ENCODE measurements around the gene CTNND2.

CTNND2 gene

GRCh38 chr5:10933121-10933520, 971.1 kb downstream of the CTNND2 start:
- DNase-seq, result no peak
- H3K4me3 ChIP-seq (ENCODE audit: low read length), result no peak overlapping the region
- no peaks in the 10 kb centered on the region for H4K20me1 ChIP-seq (ENCODE audit: insufficient read depth, low read length)
- no peak overlapping the region for H3K27ac ChIP-seq (ENCODE audit: low read length)
- no peaks in the 10 kb centered on the region for H3K36me3 ChIP-seq (replicated peaks; ENCODE audit: insufficient read depth, low read length)
- H3K79me2 ChIP-seq (ENCODE audit: low read length), result no peaks in the 10 kb centered on the region
- TF ChIP-seq EZH2 (optimal IDR thresholded peaks at IDR 0.05; ENCODE audit: low read depth, low read length) (no peak), EZH2phosphoT487 (IDR thresholded peaks at IDR 0.05; ENCODE audit: low read length) (no peak), CTCF (IDR thresholded peaks at IDR 0.05; ENCODE audit: low read length) (no peak)
- no peaks in the 10 kb centered on the region for H3F3A ChIP-seq (ENCODE audit: insufficient read depth, low read length)
- no peak overlapping the region for H3K9ac ChIP-seq (ENCODE audit: low read length)
- H3K27me3 ChIP-seq (replicated peaks; ENCODE audit: insufficient read depth, low read length), result no peaks in the 10 kb centered on the region
- H2AFZ ChIP-seq (ENCODE audit: low read length), result no peak overlapping the region
- H3K9me2 ChIP-seq (replicated peaks; ENCODE audit: insufficient read depth, low read length), result no peaks in the 10 kb centered on the region
- no peaks in the 10 kb centered on the region for H3K4me1 ChIP-seq (ENCODE audit: low read length)
- no peak overlapping the region for H3K4me2 ChIP-seq (ENCODE audit: low read depth, low read length)
- no peaks in the 10 kb centered on the region for H3K9me3 ChIP-seq (replicated peaks; ENCODE audit: insufficient read depth, low read length)

- H3K79me2 ChIP-seq (ENCODE audit: low read length), result no peaks in the 10 kb centered on the region
- no peaks in the 10 kb centered on the region for H3K36me3 ChIP-seq (replicated peaks; ENCODE audit: insufficient read depth, low read length)
- H3K9me3 ChIP-seq (replicated peaks; ENCODE audit: insufficient read depth, low read length), result no peaks in the 10 kb centered on the region
- no peaks in the 10 kb centered on the region for H4K20me1 ChIP-seq (ENCODE audit: insufficient read depth, low read length)
- no peaks in the 10 kb centered on the region for H3K27me3 ChIP-seq (replicated peaks; ENCODE audit: insufficient read depth, low read length)
- no peak for TF ChIP-seq CTCF (IDR thresholded peaks at IDR 0.05; ENCODE audit: low read length)
- TF ChIP-seq EZH2 (optimal IDR thresholded peaks at IDR 0.05; ENCODE audit: low read depth, low read length), result no peak
- TF ChIP-seq EZH2phosphoT487 (IDR thresholded peaks at IDR 0.05; ENCODE audit: low read length), result no peak
- no peaks in the 10 kb centered on the region for H3F3A ChIP-seq (ENCODE audit: insufficient read depth, low read length)
- no peaks in the 10 kb centered on the region for H3K9me2 ChIP-seq (replicated peaks; ENCODE audit: insufficient read depth, low read length)
- H2AFZ ChIP-seq (ENCODE audit: low read length), result no peak overlapping the region
- H3K9ac ChIP-seq (ENCODE audit: low read length), result no peak overlapping the region
- H3K4me1 ChIP-seq (ENCODE audit: low read length), result no peaks in the 10 kb centered on the region
- no peak for DNase-seq
- no peak overlapping the region for H3K4me2 ChIP-seq (ENCODE audit: low read depth, low read length)
- no peak overlapping the region for H3K27ac ChIP-seq (ENCODE audit: low read length)
- H3K4me3 ChIP-seq (ENCODE audit: low read length), result no peak overlapping the region
Observed at GRCh38 chr5:10932426-10932825, 971.8 kb downstream of the CTNND2 start.

GRCh38 chr5:10927608-10928007, 976.6 kb downstream of the CTNND2 start:
- Histone ChIP-seq H3K27me3 (replicated peaks; ENCODE audit: insufficient read depth, low read length) (no peaks in the 10 kb centered on the region), H3K36me3 (replicated peaks; ENCODE audit: insufficient read depth, low read length) (no peaks in the 10 kb centered on the region), H3K4me2 (ENCODE audit: low read depth, low read length) (no peak overlapping the region), H3K4me3 (ENCODE audit: low read length) (no peak overlapping the region), H3K4me1 (ENCODE audit: low read length) (no peaks in the 10 kb centered on the region), H3K27ac (ENCODE audit: low read length) (no peak overlapping the region), H3K79me2 (ENCODE audit: low read length) (no peaks in the 10 kb centered on the region), H2AFZ (ENCODE audit: low read length) (no peak overlapping the region), H3K9me2 (replicated peaks; ENCODE audit: insufficient read depth, low read length) (no peaks in the 10 kb centered on the region), H3K9ac (ENCODE audit: low read length) (no peak overlapping the region), H4K20me1 (ENCODE audit: insufficient read depth, low read length) (no peaks in the 10 kb centered on the region), H3K9me3 (replicated peaks; ENCODE audit: insufficient read depth, low read length) (no peaks in the 10 kb centered on the region), H3F3A (ENCODE audit: insufficient read depth, low read length) (no peaks in the 10 kb centered on the region)
- DNase-seq, result no peak
- no peak for TF ChIP-seq CTCF (IDR thresholded peaks at IDR 0.05; ENCODE audit: low read length)
- TF ChIP-seq EZH2phosphoT487 (IDR thresholded peaks at IDR 0.05; ENCODE audit: low read length), result no peak
- TF ChIP-seq EZH2 (optimal IDR thresholded peaks at IDR 0.05; ENCODE audit: low read depth, low read length), result no peak
